Heart right ventricle (tissue), 16 donors: ENCODE data around the gene PTX3. TPM values are rescaled to one million over a fixed set of nuclear protein-coding genes. Genes with fewer than 3 reads are reported as not detected.
A peak's percentile ranks its signal among the peaks of the same experiment; 100 is the strongest.

Experiments used
- ATAC-seq, 8 donors: fragments of 200-7000 bp; cut with Tn5 transposase; one replicate each; pipeline ENCODE4 v1.9.1; 2020; ENCODE audit warnings: mild to moderate bottlenecking in 8 of 8, moderate library complexity in 8 of 8, moderate number of reproducible peaks in 1 of 8
- DNase-seq, 2 donors: peaks; one replicate each; pipeline ENCODE4 v3.0.0-alpha.2; 2020
- H3K27ac ChIP-seq, 10 donors: fragments of 200-600 bp; sonication (generic) in 2 of 10; one replicate each; pipeline versions ENCODE4 v1.5.0 to v1.8.0; 2020 to 2022; ENCODE audit warnings: mild to moderate bottlenecking in 3 of 10
- H3K27me3 ChIP-seq, 7 donors: fragments of 200-600 bp; one replicate each; pipeline ENCODE4 v1.8.0; 2021 to 2022; ENCODE audit warnings: mild to moderate bottlenecking in 2 of 7
- H3K36me3 ChIP-seq, 9 donors: fragments of 200-600 bp; sonication (generic) in 1 of 9; one replicate each; pipeline versions ENCODE4 v1.5.0 to v1.8.0; 2020 to 2022; ENCODE audit warnings: mild to moderate bottlenecking in 2 of 9
- H3K4me1 ChIP-seq, 9 donors: fragments of 200-600 bp; sonication (generic) in 1 of 9; one replicate each; pipeline versions ENCODE4 v1.5.0 to v1.8.0; 2020 to 2022; ENCODE audit warnings: mild to moderate bottlenecking in 4 of 9
- H3K4me3 ChIP-seq, 10 donors: fragments of 200-600 bp; sonication (generic) in 2 of 10; one replicate each; pipeline versions ENCODE4 v1.5.0 to v1.8.0; 2020 to 2022; ENCODE audit warnings: mild to moderate bottlenecking in 7 of 10, moderate library complexity in 2 of 10
- H3K9me3 ChIP-seq, 11 donors: fragments of 200-600 bp in 10 of 11; sonication (generic) in 2 of 11; one replicate each; pipeline versions ENCODE4 v1.5.0 to v1.8.0; 2013 to 2022; ENCODE audit warnings: mild to moderate bottlenecking in 2 of 11, control low read depth in 1 of 11, moderate library complexity in 1 of 11
- WGBS, 2 donors: extraction: QIAGEN DNeasy Blood & Tissue Kit; methylation state at CpG; one replicate each; pipeline ENCODE4 v1.1.7; 2013; ENCODE audit warnings: inconsistent platforms in 1 of 2; 5-methylcytosine and 5-hydroxymethylcytosine counted together
- intact Hi-C, 10 donors: fragments of 100-400 bp; cut with DNase I; formaldehyde crosslinking; loops; one replicate each; pipeline versions ENCODE4 v1.11.1 to v1.14.2; 2022
- polyA plus RNA-seq, 2 donors: library from polyadenylated mRNA; stranded (reverse); fragments of 200-250 nt; gene quantifications; one replicate each; pipeline ENCODE4 v1.2.3, GENCODE V29; 2013
- total RNA-seq, 10 donors: library from RNA; stranded (reverse); fragmentation: NEBNext Ultra II Directional in 3 of 10; extraction: Animal tissue kit (Norgen Biotek cat#: 25700) in 3 of 10; gene quantifications; one replicate each; pipeline versions ENCODE4 v1.2.1 to v1.2.4, GENCODE V29; 2021 to 2023
- TF ChIP-seq, protein P1 (sequence below), 9 donors: fragments of 200-600 bp; sonication (generic) in 2 of 9; IDR thresholded peaks; one replicate each; pipeline versions ENCODE4 v1.5.0 to v1.8.0; 2021 to 2022; ENCODE audit warnings: antibody characterized with exemption in 9 of 9, mild to moderate bottlenecking in 5 of 9, moderate library complexity in 1 of 9
- donor health status: Arrhythmogenic right ventricular cardiomyopathy.
- donor health status: ischemic (EF 13 %, LVEDD 7.1; RV severe dilation, severe dysfunction).
- donor health status: healthy with polysubstance abuse.
- donor health status: DM: no; HTN: yes; CAD: no.
- donor health status: DM: no; HTN: no; CAD: no.
- donor health status: ischemic (EF 25% LVEDD 6.9; RV normal size, moderate dysfunction).
- donor health status: ischemic (EF 25% LVEDD 5.7; RV mildly dilated, moderate dysfunction).
- donor health status: healthy.
- donor health status: DM: yes; HTN: yes; CAD: no.
- donor health status: Ischemic cardiomyopathy.
- donor health status: ischemic (EF 35%, LVEDD 5.7; RV mildly dilated, moderate dysfunction).
- donor health status: nonischemic (EF 11% LVEDD 7.7; RV severe dilation, severe dysfunction).
- donor health status: DM: yes; HTN: yes; CAD: no.
- donor health status: PGD.
- donor health status: ischemic (EF 29% LVEDD 5.4; RV normal size, mild dysfunction).
- donor health status: nonischemic (EF 23%, LVEDD 6.1; RV moderate dilation, normal function).

Gene PTX3
- total and polyA plus RNA-seq, 12 donors = 0.11 to 29.7 (median 0.39) TPM

DNA sequence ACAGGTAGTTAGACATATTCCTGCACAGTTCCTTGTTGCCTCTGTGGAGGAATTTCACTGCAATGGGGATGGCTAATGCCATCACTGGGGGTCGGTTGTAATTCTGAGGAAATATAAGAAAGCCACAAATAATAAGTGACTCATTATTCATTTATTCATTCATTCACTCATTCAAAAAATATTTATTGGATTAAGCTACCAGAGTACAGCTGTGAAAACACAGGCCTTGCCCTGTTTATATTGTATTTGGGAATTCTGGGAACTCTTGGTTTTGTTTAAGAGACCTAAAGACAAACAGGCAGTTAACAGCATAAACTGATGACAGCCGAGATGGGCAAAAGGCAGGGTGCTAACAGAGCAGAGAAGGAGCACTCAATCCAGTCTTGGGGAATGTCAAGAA is 23.6 kb downstream of the PTX3 start:
- WGBS, 2 donors = 59 to 66% methylated on average over 2 of the region's 2 CpGs
- no peak overlapping the region for H3K27ac ChIP-seq
- H3K9me3 ChIP-seq = no peaks in the 10 kb centered on the region
- TF ChIP-seq, protein P1, sequence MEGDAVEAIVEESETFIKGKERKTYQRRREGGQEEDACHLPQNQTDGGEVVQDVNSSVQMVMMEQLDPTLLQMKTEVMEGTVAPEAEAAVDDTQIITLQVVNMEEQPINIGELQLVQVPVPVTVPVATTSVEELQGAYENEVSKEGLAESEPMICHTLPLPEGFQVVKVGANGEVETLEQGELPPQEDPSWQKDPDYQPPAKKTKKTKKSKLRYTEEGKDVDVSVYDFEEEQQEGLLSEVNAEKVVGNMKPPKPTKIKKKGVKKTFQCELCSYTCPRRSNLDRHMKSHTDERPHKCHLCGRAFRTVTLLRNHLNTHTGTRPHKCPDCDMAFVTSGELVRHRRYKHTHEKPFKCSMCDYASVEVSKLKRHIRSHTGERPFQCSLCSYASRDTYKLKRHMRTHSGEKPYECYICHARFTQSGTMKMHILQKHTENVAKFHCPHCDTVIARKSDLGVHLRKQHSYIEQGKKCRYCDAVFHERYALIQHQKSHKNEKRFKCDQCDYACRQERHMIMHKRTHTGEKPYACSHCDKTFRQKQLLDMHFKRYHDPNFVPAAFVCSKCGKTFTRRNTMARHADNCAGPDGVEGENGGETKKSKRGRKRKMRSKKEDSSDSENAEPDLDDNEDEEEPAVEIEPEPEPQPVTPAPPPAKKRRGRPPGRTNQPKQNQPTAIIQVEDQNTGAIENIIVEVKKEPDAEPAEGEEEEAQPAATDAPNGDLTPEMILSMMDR (IDR thresholded peaks at IDR 0.05) = no peak
- no peak for DNase-seq
- H3K4me1 ChIP-seq = no peaks in the 10 kb centered on the region
- H3K4me3 ChIP-seq = no peak overlapping the region
- intact Hi-C loops = no loop called here
- ATAC-seq = peak in 1 of 8 donors; percentile 28
- H3K36me3 ChIP-seq = no peaks in the 10 kb centered on the region
- H3K27me3 ChIP-seq = peaks cover 0 to 13% (median 0%) of the 10 kb centered on the region in 7 donors

DNA sequence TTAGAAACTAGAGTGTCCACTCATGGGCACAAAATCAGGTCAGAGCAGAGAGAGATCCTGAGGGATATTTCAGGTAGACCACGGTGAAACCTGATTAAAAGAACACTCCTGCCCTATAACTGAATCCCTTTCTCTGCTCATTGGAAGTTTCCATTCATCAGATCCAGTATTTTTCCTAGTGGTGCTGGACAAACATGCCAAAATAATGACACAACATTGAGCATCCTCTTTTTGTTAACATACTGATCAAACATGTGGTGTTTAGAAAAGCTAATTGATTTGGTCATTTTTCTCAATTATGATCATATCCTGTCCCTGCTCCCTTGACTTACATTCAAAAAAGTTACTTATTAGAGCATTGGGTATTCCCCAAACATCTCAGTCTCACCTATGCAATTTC is 27.2 kb downstream of the PTX3 start:
- DNase-seq (no peak), ATAC-seq (no peak)
- H3K27ac ChIP-seq = no peak overlapping the region
- no peaks in the 10 kb centered on the region for H3K36me3 ChIP-seq
- TF ChIP-seq, protein P1 (IDR thresholded peaks at IDR 0.05) = no peak
- intact Hi-C loops = no loop called here
- H3K9me3 ChIP-seq = no peaks in the 10 kb centered on the region
- H3K4me3 ChIP-seq = no peak overlapping the region
- H3K27me3 ChIP-seq = peaks cover 0 to 13% (median 0%) of the 10 kb centered on the region in 7 donors
- peaks cover 0 to 14% (median 0%) of the 10 kb centered on the region in 9 donors for H3K4me1 ChIP-seq
- WGBS, 2 donors = 85 to 86% methylated on average over 1 of the region's 1 CpG

DNA sequence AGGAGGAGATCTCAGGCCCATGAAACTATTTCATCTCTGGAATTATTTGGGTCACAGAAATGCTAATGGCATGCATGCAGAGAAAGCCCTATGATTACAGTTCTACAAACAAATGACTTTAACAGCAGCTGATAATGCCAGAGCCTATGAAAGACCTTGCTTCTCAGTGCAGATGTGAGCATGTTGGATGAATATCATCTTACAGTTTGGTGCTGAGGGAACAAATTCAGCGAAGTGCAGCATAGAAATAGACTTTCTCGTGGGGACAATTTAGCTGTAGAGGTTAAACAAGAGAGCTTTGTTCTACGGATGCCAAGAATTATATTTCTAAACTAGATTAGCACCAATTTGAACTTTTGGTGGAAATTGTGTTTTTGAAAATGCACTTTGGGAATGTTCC is 27.7 kb downstream of the PTX3 start:
- Histone ChIP-seq H3K4me1 (peaks cover 0 to 19% (median 0%) of the 10 kb centered on the region in 9 donors), H3K4me3 (no peak overlapping the region), H3K27me3 (peaks cover 0 to 13% (median 0%) of the 10 kb centered on the region in 7 donors), H3K36me3 (no peaks in the 10 kb centered on the region), H3K9me3 (no peaks in the 10 kb centered on the region), H3K27ac (no peak overlapping the region)
- DNase-seq = no peak
- ATAC-seq = peak in 5 of 8 donors; percentile 21 to 71 (median 56)
- WGBS, 2 donors = 60 to 65% methylated on average over 3 of the region's 3 CpGs
- intact Hi-C loops = no loop called here
- TF ChIP-seq, protein P1 (IDR thresholded peaks at IDR 0.05) = no peak

GRCh38 chr3:157465741-157466140 is 29.1 kb downstream of the PTX3 start:
- Histone ChIP-seq H3K27ac (no peak overlapping the region), H3K4me1 (peaks cover 0 to 24% (median 0%) of the 10 kb centered on the region in 9 donors), H3K4me3 (no peak overlapping the region), H3K9me3 (no peaks in the 10 kb centered on the region), H3K36me3 (no peaks in the 10 kb centered on the region), H3K27me3 (peaks cover 0 to 8% (median 0%) of the 10 kb centered on the region in 7 donors)
- no peak for ATAC-seq
- no peak for DNase-seq
- intact Hi-C loops = no loop called here
- TF ChIP-seq, protein P1 (IDR thresholded peaks at IDR 0.05) = no peak
- WGBS, 2 donors = 75 to 90% methylated on average over 1 of the region's 1 CpG
